ENCODE data around the gene RIOK3.

Gene RIOK3

GRCh38 chr18:23530195-23530594, 77.1 kb downstream of the RIOK3 start:
- Histone ChIP-seq H3K27ac (ENCODE audit: low read length) (no peak overlapping the region), H3K4me3 (ENCODE audit: low read length) (no peak overlapping the region), H4K20me1 (ENCODE audit: insufficient read depth, low read length) (peaks cover 9% of the 10 kb centered on the region; the same call in 1 of the 2 replicates), H3K9me3 (ENCODE audit: insufficient read depth, low read length) (no peaks in the 10 kb centered on the region), H3K4me2 (ENCODE audit: low read length) (no peak overlapping the region), H3K36me3 (replicated peaks; ENCODE audit: low read depth, low read length) (peaks cover 60% of the 10 kb centered on the region), H3K4me1 (ENCODE audit: low read length) (no peaks in the 10 kb centered on the region), H2AFZ (ENCODE audit: low read depth, low read length) (no peak overlapping the region), H3K27me3 (ENCODE audit: low read depth, low read length) (no peaks in the 10 kb centered on the region), H3K79me2 (ENCODE audit: low read length) (no peaks in the 10 kb centered on the region), H3K9ac (ENCODE audit: low read length) (no peak overlapping the region)
- no peak for TF ChIP-seq EZH2phosphoT487 (IDR thresholded peaks at IDR 0.05; ENCODE audit: low read depth)
- TF ChIP-seq, protein P1, sequence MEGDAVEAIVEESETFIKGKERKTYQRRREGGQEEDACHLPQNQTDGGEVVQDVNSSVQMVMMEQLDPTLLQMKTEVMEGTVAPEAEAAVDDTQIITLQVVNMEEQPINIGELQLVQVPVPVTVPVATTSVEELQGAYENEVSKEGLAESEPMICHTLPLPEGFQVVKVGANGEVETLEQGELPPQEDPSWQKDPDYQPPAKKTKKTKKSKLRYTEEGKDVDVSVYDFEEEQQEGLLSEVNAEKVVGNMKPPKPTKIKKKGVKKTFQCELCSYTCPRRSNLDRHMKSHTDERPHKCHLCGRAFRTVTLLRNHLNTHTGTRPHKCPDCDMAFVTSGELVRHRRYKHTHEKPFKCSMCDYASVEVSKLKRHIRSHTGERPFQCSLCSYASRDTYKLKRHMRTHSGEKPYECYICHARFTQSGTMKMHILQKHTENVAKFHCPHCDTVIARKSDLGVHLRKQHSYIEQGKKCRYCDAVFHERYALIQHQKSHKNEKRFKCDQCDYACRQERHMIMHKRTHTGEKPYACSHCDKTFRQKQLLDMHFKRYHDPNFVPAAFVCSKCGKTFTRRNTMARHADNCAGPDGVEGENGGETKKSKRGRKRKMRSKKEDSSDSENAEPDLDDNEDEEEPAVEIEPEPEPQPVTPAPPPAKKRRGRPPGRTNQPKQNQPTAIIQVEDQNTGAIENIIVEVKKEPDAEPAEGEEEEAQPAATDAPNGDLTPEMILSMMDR (IDR thresholded peaks at IDR 0.05; ENCODE audit: low read depth, low read length): no peak

DNA sequence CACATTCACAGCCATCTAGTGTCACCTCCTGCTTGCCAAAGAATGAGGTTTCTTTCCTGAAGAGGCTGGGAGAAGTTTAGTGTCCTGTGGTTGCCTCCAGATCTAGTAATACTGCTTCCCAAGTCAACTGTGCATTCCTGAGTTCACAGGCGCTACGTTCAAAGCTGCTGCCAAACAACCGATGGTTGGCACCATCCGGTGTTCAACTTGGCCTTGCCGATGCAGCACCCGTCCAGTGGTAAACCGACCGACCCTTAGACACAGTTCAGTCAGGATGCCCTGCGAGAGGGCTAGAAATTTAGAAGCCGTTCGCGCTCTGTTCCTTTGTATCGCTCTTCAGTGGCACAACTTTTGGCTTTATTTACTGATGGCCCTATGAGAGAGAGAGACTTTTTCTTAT, 78.8 kb downstream of the RIOK3 start:
- TF ChIP-seq, protein P1 (IDR thresholded peaks at IDR 0.05; ENCODE audit: low read depth, low read length): no peak
- no peak for TF ChIP-seq EZH2phosphoT487 (IDR thresholded peaks at IDR 0.05; ENCODE audit: low read depth)
- H3K36me3 ChIP-seq (replicated peaks; ENCODE audit: low read depth, low read length): peaks cover 62% of the 10 kb centered on the region

More for the DNA sequence above, 78.8 kb downstream of the RIOK3 start:
- H3K4me1 ChIP-seq (ENCODE audit: low read length): no peaks in the 10 kb centered on the region
- H3K79me2 ChIP-seq (ENCODE audit: low read length): no peaks in the 10 kb centered on the region
- H3K27ac ChIP-seq (ENCODE audit: low read length): no peak overlapping the region
- no peak overlapping the region for H3K4me2 ChIP-seq (ENCODE audit: low read length)
- no peaks in the 10 kb centered on the region for H3K27me3 ChIP-seq (ENCODE audit: low read depth, low read length)
- H2AFZ ChIP-seq (ENCODE audit: low read depth, low read length): no peak overlapping the region
- peaks cover 4% of the 10 kb centered on the region; the same call in 1 of the 2 replicates for H4K20me1 ChIP-seq (ENCODE audit: insufficient read depth, low read length)
- no peak overlapping the region for H3K4me3 ChIP-seq (ENCODE audit: low read length)
- H3K9me3 ChIP-seq (ENCODE audit: insufficient read depth, low read length): no peaks in the 10 kb centered on the region
- H3K9ac ChIP-seq (ENCODE audit: low read length): no peak overlapping the region

All from OCI-LY3 (cell line).